OCI-LY7 (cell line): ENCODE data around the gene TSR1.

Experiments
- CTCF ChIP-seq: fragments of 200-600 bp; sonication (generic); conservative IDR thresholded peaks from 2 replicates; pipeline ENCODE4 v1.5.1; 2014; ENCODE audit warnings: mild to moderate bottlenecking, antibody characterized with exemption, low read length, moderate library complexity, mixed read lengths
- EZH2phosphoT487 ChIP-seq: fragments of 200-600 bp; sonication (generic); IDR thresholded peaks from 2 replicates; pipeline ENCODE4 v1.6.1; 2018; ENCODE audit warnings: low read depth, borderline replicate concordance, mild to moderate bottlenecking, mixed run types, antibody characterized with exemption, low read length, moderate library complexity, mixed read lengths

GRCh38 chr17:2375406-2375805 is 39.1 kb upstream of the TSR1 start:
- TF ChIP-seq CTCF (no peak), EZH2phosphoT487 (no peak)
